ENCODE results near the gene ADAMTS17. TPM values are rescaled to one million over a fixed set of nuclear protein-coding genes. Genes with fewer than 3 reads are reported as not detected.
"Not testable (repeated sequence)": the region's sequence is repeated elsewhere in the genome, so short reads cannot be mapped to it uniquely, and the experiment has no call there.

The ADAMTS17 gene
- total RNA-seq, 1 donor from 2014 or later: 8.2 TPM

DNA sequence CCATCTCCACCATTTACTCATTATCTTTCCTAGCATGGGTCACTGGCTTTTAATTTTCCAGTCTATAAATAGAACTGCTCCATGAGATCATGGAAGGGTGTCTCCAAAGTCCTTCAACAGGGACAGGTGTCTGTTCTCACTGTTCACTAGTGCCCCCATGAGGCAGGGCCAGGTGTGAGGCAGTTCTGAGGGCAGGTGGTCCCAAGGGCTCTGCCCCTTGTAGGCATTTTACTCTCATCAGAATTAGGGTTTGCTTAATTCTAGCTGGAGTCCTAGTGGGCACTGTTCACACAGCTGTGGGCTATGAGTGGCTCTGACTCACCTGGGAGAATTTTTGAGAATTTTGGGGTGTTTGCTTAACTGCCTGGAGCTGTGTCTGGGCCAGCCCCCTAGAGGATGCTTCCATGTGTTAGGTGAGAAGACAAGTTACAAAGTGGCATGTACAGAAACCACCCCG is 360.6 kb downstream of the ADAMTS17 start:
- DNase-seq (ENCODE audit: low spot score): no peak

DNA sequence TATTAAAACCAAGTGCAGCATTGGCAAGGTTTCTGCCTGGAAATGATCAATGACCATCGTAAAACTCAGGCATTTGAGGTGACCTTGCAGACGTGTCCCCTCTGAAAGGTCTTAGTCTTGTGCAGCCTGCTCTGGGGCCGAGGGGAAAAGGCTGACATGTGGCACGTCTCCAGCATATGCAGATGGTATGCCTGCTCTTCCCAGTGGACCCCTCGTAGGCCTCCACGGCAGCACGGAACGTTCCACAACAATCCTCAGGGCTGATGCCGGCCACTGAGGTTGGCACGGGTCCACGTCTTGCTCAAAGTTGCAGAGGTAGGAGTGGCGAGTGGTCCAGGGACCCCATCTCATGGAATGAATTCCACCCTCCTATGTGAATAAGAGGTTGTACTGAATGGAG is 361.0 kb downstream of the ADAMTS17 start:
- peak; percentile 14 for DNase-seq (ENCODE audit: low spot score)

DNA sequence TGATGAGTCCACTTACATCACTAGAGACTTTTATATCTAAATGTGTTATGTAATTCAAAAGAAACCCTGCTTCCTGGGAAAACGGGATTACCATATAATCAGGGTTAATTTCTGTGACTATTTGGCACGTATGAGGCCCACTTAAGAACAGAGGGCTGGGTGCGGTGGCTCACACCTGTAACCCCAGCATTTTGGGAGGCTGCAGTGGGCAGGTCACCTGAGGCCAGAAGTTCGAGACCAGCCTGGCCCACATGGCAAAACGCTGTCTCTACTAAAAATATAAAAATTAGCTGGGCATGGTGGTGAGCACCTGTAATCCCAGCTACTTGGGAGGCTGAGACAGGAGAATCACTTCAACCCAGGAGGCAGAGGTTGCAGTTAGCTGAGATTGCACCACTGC is 361.9 kb downstream of the ADAMTS17 start:
- DNase-seq (ENCODE audit: low spot score): not testable (repeated sequence)

- no peak for DNase-seq (ENCODE audit: low spot score)
Observed at GRCh38 chr15:99979371-99979770, 362.4 kb downstream of the ADAMTS17 start.

- no peak for DNase-seq (ENCODE audit: low spot score)
Observed at GRCh38 chr15:99978426-99978825, 363.3 kb downstream of the ADAMTS17 start.

- no peak for DNase-seq (ENCODE audit: low spot score)
Observed at GRCh38 chr15:99977929-99978328, 363.8 kb downstream of the ADAMTS17 start.

- DNase-seq (ENCODE audit: low spot score): peak; percentile 61
Observed at GRCh38 chr15:99976811-99977271, 364.9 kb downstream of the ADAMTS17 start.

- DNase-seq (ENCODE audit: low spot score): no peak
Observed at GRCh38 chr15:99976000-99976399, 365.8 kb downstream of the ADAMTS17 start.

- DNase-seq (ENCODE audit: low spot score): no peak
Observed at GRCh38 chr15:99974246-99974645, 367.5 kb downstream of the ADAMTS17 start.

DNA sequence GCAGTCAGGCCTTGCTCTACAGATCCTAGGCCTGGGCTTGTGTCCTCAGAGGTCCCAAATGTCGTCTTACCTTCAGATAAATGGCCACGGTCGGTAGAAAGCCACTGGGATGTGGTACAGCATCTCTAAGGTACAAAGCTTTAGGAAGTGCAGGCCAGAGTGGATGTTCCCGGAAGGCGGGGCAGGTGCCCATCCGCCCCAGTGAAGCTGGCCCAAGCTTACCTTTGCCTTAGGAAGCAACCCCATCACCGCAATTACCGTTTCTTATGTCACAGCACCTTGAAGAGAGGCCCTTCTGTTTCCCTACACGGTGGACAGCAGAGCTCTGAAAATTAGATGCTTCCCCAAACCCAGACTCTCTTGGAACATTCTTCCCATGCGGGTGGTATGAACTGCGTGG is 368.4 kb downstream of the ADAMTS17 start:
- DNase-seq (ENCODE audit: low spot score): no peak

GRCh38 chr15:99970891-99971430 is 370.8 kb downstream of the ADAMTS17 start:
- no peak for DNase-seq (ENCODE audit: low spot score)

DNA sequence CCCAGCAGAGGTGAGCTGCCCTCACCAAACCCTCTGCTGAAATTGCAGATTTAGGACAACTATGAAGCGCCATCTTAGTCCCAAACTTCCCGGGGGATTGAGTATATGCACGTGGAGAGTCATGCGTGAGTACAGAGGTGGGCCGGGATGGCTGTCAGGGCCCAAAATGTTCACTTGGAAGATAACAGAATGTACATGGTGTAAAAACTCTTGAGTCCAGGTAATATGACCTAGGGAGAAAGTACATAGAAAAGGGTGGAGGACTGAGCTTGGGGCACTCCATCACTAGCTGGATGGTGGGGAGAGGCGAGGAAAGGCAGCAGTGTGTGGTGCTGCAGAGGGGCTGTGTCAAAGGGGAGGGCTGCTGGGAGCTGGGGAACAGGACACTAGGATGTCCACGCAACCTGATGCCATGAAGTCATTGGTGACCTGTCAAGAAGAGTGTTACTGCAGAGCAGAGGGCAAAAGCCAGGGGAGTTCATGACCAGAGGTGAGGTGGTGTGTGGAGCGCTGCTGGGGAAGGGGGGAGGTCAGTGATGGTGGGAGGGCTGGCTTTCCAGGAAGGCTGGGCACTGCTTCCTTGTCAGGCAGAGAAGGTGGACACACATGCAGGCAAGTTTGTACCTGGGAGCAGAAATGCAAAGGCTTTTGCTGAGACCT is 372.4 kb downstream of the ADAMTS17 start:
- DNase-seq (ENCODE audit: low spot score): no peak

GRCh38 chr15:99967841-99968371 is 373.9 kb downstream of the ADAMTS17 start:
- DNase-seq (ENCODE audit: low spot score): no peak

DNA sequence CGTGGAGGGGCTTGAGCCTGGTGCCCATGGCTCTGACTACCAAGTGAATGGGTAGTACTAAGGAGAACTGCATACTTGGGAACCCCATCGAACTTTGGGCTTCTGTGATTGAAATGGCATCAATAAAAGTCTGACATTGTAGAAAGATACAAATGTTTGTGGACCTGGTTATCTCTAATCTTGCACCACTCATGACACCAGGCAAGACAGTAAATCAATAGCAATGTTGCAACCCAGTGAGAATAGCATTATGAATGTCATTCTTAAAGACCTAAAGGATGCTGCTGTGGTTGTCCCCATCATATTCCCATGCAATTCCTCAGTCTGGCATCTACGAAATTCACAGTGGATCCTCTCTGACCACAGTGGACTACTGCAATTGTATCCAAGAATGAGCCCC is 375.0 kb downstream of the ADAMTS17 start:
- no peak for DNase-seq (ENCODE audit: low spot score)

DNA sequence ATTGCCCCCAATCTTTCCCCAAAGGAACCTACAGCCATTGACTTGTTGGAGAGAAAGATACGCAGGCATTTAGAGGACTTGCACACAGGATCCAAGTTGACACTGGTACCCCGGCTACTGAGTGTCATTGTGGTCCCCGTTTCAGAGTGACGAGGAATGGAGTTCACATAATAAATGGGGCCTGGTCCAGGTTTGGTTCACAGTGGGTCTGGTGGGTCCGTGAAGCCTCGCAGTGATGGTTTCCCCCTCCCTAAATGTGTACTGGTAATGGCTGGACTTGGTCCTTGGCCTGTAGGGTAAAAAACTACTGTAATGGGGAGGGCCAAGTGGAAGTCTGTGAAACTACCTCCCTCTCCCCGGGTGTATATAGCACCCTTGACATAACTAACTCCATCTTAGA is 376.4 kb downstream of the ADAMTS17 start:
- no peak for DNase-seq (ENCODE audit: low spot score)

GRCh38 chr15:99963976-99964375 is 377.8 kb downstream of the ADAMTS17 start:
- DNase-seq (ENCODE audit: low spot score): no peak

DNA sequence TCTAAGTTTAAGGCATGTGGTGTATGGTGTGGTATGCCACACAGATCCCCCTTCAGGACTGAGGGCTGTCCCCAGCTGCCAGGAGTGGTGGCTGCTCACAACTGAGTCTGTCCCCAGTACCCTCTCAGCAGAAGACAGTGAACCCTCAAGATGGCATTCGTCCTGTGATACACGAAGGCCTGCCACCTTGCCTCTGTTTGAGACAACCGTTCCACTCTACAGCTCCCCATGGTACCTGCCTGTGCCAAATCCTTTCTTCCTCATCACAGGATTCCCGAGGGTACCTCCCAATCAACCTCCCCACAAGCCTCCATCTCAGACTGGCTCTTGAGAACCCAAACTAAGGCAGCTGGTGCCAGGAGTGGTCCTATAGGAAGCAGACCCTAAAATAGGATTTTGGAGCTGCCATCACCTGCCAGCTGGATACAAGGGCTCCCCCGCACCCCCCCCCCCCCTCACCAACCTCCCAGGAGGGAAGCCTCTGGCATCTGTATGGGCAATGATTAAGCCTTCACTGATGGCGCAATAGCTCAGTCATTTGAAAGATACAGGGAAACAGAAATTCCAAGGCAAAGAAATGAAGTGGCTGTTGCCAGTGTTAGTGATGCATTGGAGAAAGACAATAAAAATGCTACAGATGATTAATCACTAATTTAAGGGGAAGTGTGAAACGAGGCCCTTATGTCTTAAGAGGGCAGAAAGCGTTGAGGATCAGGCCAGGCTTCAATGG is 378.5 kb downstream of the ADAMTS17 start:
- DNase-seq (ENCODE audit: low spot score): no peak

DNA sequence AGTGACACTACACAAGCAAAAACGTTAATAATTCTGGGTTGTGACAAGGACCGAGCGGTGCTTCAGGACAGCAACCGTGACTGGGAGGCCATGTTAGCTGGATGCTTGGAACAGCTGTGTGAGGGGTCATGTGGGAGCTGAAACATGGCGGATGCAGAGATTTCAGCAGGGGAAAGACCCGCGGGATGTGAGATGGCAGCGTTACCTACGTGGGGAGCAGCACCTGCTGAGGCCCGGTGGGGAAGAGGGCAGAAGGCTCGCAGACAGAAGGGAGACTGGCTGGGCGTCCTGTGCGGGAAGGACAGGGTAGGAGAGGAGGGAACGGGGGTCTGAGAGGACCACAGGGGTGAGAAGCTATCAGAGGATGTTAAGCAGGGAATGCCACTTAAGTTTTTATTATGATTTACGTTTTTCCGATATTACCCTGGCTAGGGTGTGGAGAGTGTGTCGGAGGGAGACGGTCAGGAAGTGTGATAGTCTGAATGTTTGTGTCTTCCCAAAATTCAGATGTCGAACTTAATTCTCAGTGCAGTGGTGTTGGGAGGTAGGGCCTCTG is 379.7 kb downstream of the ADAMTS17 start:
- no peak for DNase-seq (ENCODE audit: low spot score)

- DNase-seq (ENCODE audit: low spot score): peak; percentile 29
Observed at GRCh38 chr15:99961011-99961441, 380.7 kb downstream of the ADAMTS17 start.

- DNase-seq (ENCODE audit: low spot score): no peak
Observed at GRCh38 chr15:99959326-99959725, 382.4 kb downstream of the ADAMTS17 start.

- no peak for DNase-seq (ENCODE audit: low spot score)
Observed at GRCh38 chr15:99958426-99959097, 383.2 kb downstream of the ADAMTS17 start.

- no peak for DNase-seq (ENCODE audit: low spot score)
Observed at GRCh38 chr15:99957642-99958013, 384.1 kb downstream of the ADAMTS17 start.
